Measurements from ENCODE around the gene MED28. TPM values are rescaled to one million over a fixed set of nuclear protein-coding genes. Genes with fewer than 3 reads are reported as not detected.
A peak's percentile ranks its signal among the peaks of the same experiment; 100 is the strongest.
"Not testable (repeated sequence)": the region's sequence is repeated elsewhere in the genome, so short reads cannot be mapped to it uniquely, and the experiment has no call there.

The MED28 gene
- 28.4 TPM for polyA plus RNA-seq (2013, experiment 1 of 2)
- 26.4 TPM for polyA plus RNA-seq (2013, experiment 2 of 2)

- H4K8ac ChIP-seq (ENCODE audit: low read depth, low read length): peak within 1 kb of the TSS; percentile 90
- H3K27me3 ChIP-seq (ENCODE audit: insufficient read depth, low read length, poor library complexity): no peaks in the 10 kb centered on the region
- no peak within 1 kb of the TSS for H3K27ac ChIP-seq (ENCODE audit: low read depth, low read length)
- H2BK15ac ChIP-seq (replicated peaks; ENCODE audit: low read depth): no peak within 1 kb of the TSS
- peak within 1 kb of the TSS; percentile 92 for H3K9ac ChIP-seq (ENCODE audit: low read length)
- peaks cover 3% of the 10 kb centered on the region for H3K36me3 ChIP-seq (ENCODE audit: control insufficient read depth, insufficient read depth, low read length)
- peak within 1 kb of the TSS; percentile 48 for H2BK120ac ChIP-seq (ENCODE audit: low read depth, low read length)
- H2BK5ac ChIP-seq (ENCODE audit: low read length): no peak within 1 kb of the TSS
- peaks cover 44% of the 10 kb centered on the region for H3K79me2 ChIP-seq (ENCODE audit: control insufficient read depth, insufficient read depth, low read length)
- H3K4ac ChIP-seq (ENCODE audit: low read depth, low read length): peak within 1 kb of the TSS; percentile 71
- H3K23ac ChIP-seq (ENCODE audit: low read length): no peak within 1 kb of the TSS
- DNase-seq: peak; percentile 97
- WGBS (ENCODE audit: extremely low coverage, insufficient coverage, low lambda C conversion rate): no CpG with 5 or more reads among the region's 46 CpGs
- H3K56ac ChIP-seq (ENCODE audit: low read length): peak within 1 kb of the TSS; percentile 91
- peak within 1 kb of the TSS; percentile 63 for H3K4me2 ChIP-seq (ENCODE audit: low read length)
- H4K5ac ChIP-seq (ENCODE audit: low read length): peak within 1 kb of the TSS; percentile 14
- no peak within 1 kb of the TSS for H2AK5ac ChIP-seq (ENCODE audit: low read length)
- H3K18ac ChIP-seq (ENCODE audit: low read length): peak within 1 kb of the TSS; percentile 91
- H3K4me1 ChIP-seq (ENCODE audit: control insufficient read depth, low read depth, low read length): no peaks in the 10 kb centered on the region
- peak within 1 kb of the TSS; percentile 95 for H3K4me3 ChIP-seq (ENCODE audit: low read length)
- peaks cover 18% of the 10 kb centered on the region for H3K79me1 ChIP-seq (ENCODE audit: low read length)
Observed at GRCh38 chr4:17614416-17615299, at the start of gene MED28. MED28 (plus strand) TSS chr4:17614641; CDS start chr4:17614655, 14 bp downstream.

- no peak overlapping the region for H3K27ac ChIP-seq (ENCODE audit: low read depth, low read length)
- no peak for DNase-seq
- no peaks in the 10 kb centered on the region for H3K36me3 ChIP-seq (ENCODE audit: control insufficient read depth, insufficient read depth, low read length)
- H3K18ac ChIP-seq (ENCODE audit: low read length): no peak overlapping the region
- no peaks in the 10 kb centered on the region for H3K27me3 ChIP-seq (ENCODE audit: insufficient read depth, low read length, poor library complexity)
- no peak overlapping the region for H3K23ac ChIP-seq (ENCODE audit: low read length)
- H2BK15ac ChIP-seq (replicated peaks; ENCODE audit: low read depth): no peak overlapping the region
- H2AK5ac ChIP-seq (ENCODE audit: low read length): no peak overlapping the region
- no peak overlapping the region for H4K5ac ChIP-seq (ENCODE audit: low read length)
- no peak overlapping the region for H3K4me2 ChIP-seq (ENCODE audit: low read length)
- no peaks in the 10 kb centered on the region for H3K79me1 ChIP-seq (ENCODE audit: low read length)
- H2BK120ac ChIP-seq (ENCODE audit: low read depth, low read length): no peak overlapping the region
- H3K79me2 ChIP-seq (ENCODE audit: control insufficient read depth, insufficient read depth, low read length): no peaks in the 10 kb centered on the region
- no peak overlapping the region for H3K4ac ChIP-seq (ENCODE audit: low read depth, low read length)
- no peak overlapping the region for H3K56ac ChIP-seq (ENCODE audit: low read length)
- no peak overlapping the region for H3K9ac ChIP-seq (ENCODE audit: low read length)
- no peak overlapping the region for H2BK5ac ChIP-seq (ENCODE audit: low read length)
- H3K4me1 ChIP-seq (ENCODE audit: control insufficient read depth, low read depth, low read length): no peaks in the 10 kb centered on the region
- H4K8ac ChIP-seq (ENCODE audit: low read depth, low read length): no peak overlapping the region
- WGBS (ENCODE audit: extremely low coverage, insufficient coverage, low lambda C conversion rate): no CpG with 5 or more reads among the region's 3 CpGs
- H3K4me3 ChIP-seq (ENCODE audit: low read length): no peak overlapping the region
Observed at GRCh38 chr4:17565846-17566245, 48.6 kb upstream of the MED28 start.

- no peak overlapping the region for H2BK120ac ChIP-seq (ENCODE audit: low read depth, low read length)
- WGBS (ENCODE audit: extremely low coverage, insufficient coverage, low lambda C conversion rate): no CpG with 5 or more reads among the region's 2 CpGs
- H4K8ac ChIP-seq (ENCODE audit: low read depth, low read length): no peak overlapping the region
- peak; percentile 22 for DNase-seq
- no peaks in the 10 kb centered on the region for H3K4me1 ChIP-seq (ENCODE audit: control insufficient read depth, low read depth, low read length)
- H4K5ac ChIP-seq (ENCODE audit: low read length): no peak overlapping the region
- no peak overlapping the region for H3K27ac ChIP-seq (ENCODE audit: low read depth, low read length)
- no peaks in the 10 kb centered on the region for H3K27me3 ChIP-seq (ENCODE audit: insufficient read depth, low read length, poor library complexity)
- H3K56ac ChIP-seq (ENCODE audit: low read length): no peak overlapping the region
- no peak overlapping the region for H2BK5ac ChIP-seq (ENCODE audit: low read length)
- no peak overlapping the region for H3K4ac ChIP-seq (ENCODE audit: low read depth, low read length)
- H3K79me2 ChIP-seq (ENCODE audit: control insufficient read depth, insufficient read depth, low read length): no peaks in the 10 kb centered on the region
- H2BK15ac ChIP-seq (replicated peaks; ENCODE audit: low read depth): no peak overlapping the region
- no peak overlapping the region for H3K18ac ChIP-seq (ENCODE audit: low read length)
- H3K36me3 ChIP-seq (ENCODE audit: control insufficient read depth, insufficient read depth, low read length): no peaks in the 10 kb centered on the region
- H3K9ac ChIP-seq (ENCODE audit: low read length): no peak overlapping the region
- no peak overlapping the region for H3K4me2 ChIP-seq (ENCODE audit: low read length)
- H2AK5ac ChIP-seq (ENCODE audit: low read length): no peak overlapping the region
- no peak overlapping the region for H3K4me3 ChIP-seq (ENCODE audit: low read length)
- no peaks in the 10 kb centered on the region for H3K79me1 ChIP-seq (ENCODE audit: low read length)
- no peak overlapping the region for H3K23ac ChIP-seq (ENCODE audit: low read length)
Observed at GRCh38 chr4:17567271-17567670, 47.2 kb upstream of the MED28 start.

- Histone ChIP-seq H3K27me3 (ENCODE audit: insufficient read depth, low read length, poor library complexity) (no peaks in the 10 kb centered on the region), H3K23ac (ENCODE audit: low read length) (no peak overlapping the region), H3K4me2 (ENCODE audit: low read length) (no peak overlapping the region), H2BK120ac (ENCODE audit: low read depth, low read length) (no peak overlapping the region), H2BK15ac (replicated peaks; ENCODE audit: low read depth) (no peak overlapping the region), H3K4me1 (ENCODE audit: control insufficient read depth, low read depth, low read length) (peaks cover 5% of the 10 kb centered on the region), H3K36me3 (ENCODE audit: control insufficient read depth, insufficient read depth, low read length) (no peaks in the 10 kb centered on the region), H2AK5ac (ENCODE audit: low read length) (no peak overlapping the region), H3K56ac (ENCODE audit: low read length) (no peak overlapping the region), H3K4me3 (ENCODE audit: low read length) (no peak overlapping the region), H3K79me2 (ENCODE audit: control insufficient read depth, insufficient read depth, low read length) (no peaks in the 10 kb centered on the region), H4K5ac (ENCODE audit: low read length) (no peak overlapping the region), H3K9ac (ENCODE audit: low read length) (no peak overlapping the region), H2BK5ac (ENCODE audit: low read length) (no peak overlapping the region), H3K4ac (ENCODE audit: low read depth, low read length) (no peak overlapping the region), H4K8ac (ENCODE audit: low read depth, low read length) (no peak overlapping the region), H3K18ac (ENCODE audit: low read length) (no peak overlapping the region), H3K27ac (ENCODE audit: low read depth, low read length) (no peak overlapping the region), H3K79me1 (ENCODE audit: low read length) (peaks cover 6% of the 10 kb centered on the region)
- WGBS (ENCODE audit: extremely low coverage, insufficient coverage, low lambda C conversion rate): no CpG with 5 or more reads among the region's 4 CpGs
- no peak for DNase-seq
Observed at GRCh38 chr4:17574206-17574605, 40.2 kb upstream of the MED28 start.

- H3K4me3 ChIP-seq (ENCODE audit: low read length); H3K27me3 ChIP-seq (ENCODE audit: insufficient read depth, low read length, poor library complexity); H4K5ac ChIP-seq (ENCODE audit: low read length); H2BK5ac ChIP-seq (ENCODE audit: low read length); H3K9ac ChIP-seq (ENCODE audit: low read length); H2BK15ac ChIP-seq (replicated peaks; ENCODE audit: low read depth); H3K36me3 ChIP-seq (ENCODE audit: control insufficient read depth, insufficient read depth, low read length); H2BK120ac ChIP-seq (ENCODE audit: low read depth, low read length); H4K8ac ChIP-seq (ENCODE audit: low read depth, low read length); DNase-seq; H3K56ac ChIP-seq (ENCODE audit: low read length); H3K27ac ChIP-seq (ENCODE audit: low read depth, low read length); H3K4me2 ChIP-seq (ENCODE audit: low read length); H2AK5ac ChIP-seq (ENCODE audit: low read length); H3K4me1 ChIP-seq (ENCODE audit: control insufficient read depth, low read depth, low read length); H3K4ac ChIP-seq (ENCODE audit: low read depth, low read length); H3K79me2 ChIP-seq (ENCODE audit: control insufficient read depth, insufficient read depth, low read length); H3K18ac ChIP-seq (ENCODE audit: low read length); H3K23ac ChIP-seq (ENCODE audit: low read length); H3K79me1 ChIP-seq (ENCODE audit: low read length): not testable (repeated sequence)
- no CpG with 5 or more reads among the region's 12 CpGs for WGBS (ENCODE audit: extremely low coverage, insufficient coverage, low lambda C conversion rate)
Observed at GRCh38 chr4:17575177-17575576, 39.3 kb upstream of the MED28 start.

All from mesendoderm (in vitro differentiated cells).